GM18498 (cell line): ENCODE results near the gene ARHGDIG.
"Not testable (repeated sequence)": the region's sequence is repeated elsewhere in the genome, so short reads cannot be mapped to it uniquely, and the experiment has no call there.

Source experiments
- ATAC-seq: cut with Tn5 transposase; IDR thresholded peaks from one replicate; pipeline ENCODE4 v1.9.1; 2021; ENCODE audit warnings: mild to moderate bottlenecking, moderate library complexity; ENCODE audit not compliant: unreplicated experiment

Gene ARHGDIG

DNA sequence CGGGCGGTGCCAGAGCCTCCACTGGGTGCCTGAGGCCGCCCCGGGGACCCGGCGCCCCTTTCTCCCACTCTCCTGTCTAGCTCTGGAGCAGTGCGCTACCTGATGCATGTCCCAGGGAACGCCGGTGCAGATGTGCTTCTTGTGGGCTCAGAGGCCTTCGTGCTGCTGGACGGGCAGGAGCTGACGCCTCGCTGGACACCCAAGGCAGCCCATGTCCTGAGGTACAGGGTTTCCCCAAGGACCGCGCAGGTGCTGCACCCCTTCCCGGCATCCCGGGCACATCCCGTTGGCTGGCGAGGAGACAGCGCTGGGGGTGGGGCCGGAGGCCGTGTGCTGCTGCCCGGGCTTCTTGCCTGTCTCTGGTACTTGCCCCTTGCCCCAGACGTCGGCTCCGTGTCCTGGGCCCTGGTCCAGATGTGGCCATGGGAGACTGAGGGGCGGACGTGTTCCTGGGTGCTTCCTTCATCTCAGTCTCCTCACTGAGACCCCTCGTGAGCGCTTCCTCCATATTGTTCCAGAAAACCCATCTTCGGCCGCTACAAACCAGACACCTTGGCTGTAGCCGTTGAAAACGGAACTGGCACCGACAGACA is 17.1 kb upstream of the ARHGDIG start:
- no peak for ATAC-seq

- no peak for ATAC-seq
Observed at GRCh38 chr16:263944-264343, 16.4 kb upstream of the ARHGDIG start.

DNA sequence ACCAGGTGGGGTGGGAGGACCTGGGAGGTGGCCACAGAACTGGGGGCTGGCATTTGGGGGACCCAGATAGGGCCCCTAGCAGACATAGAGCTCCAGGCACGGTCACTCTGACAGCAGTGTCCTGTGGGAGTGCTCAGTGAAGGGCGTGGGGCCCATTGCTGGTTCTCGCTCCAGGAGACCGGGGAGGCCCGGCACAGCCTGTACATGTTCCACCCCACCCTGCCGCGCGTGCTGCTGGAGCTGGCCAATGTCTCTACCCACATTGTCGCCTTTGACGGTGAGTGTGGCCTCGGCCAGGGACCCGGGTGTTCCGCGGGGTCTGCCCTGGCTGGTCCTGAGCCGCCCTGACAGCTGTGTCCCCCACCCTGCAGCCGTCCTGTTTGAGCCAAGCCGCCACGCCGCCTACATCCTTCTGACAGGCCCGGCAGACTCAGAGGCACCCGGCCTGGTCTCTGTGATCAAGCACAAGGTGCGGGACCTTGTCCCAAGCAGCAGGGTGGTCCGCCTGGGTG is 15.9 kb upstream of the ARHGDIG start:
- ATAC-seq: no peak

DNA sequence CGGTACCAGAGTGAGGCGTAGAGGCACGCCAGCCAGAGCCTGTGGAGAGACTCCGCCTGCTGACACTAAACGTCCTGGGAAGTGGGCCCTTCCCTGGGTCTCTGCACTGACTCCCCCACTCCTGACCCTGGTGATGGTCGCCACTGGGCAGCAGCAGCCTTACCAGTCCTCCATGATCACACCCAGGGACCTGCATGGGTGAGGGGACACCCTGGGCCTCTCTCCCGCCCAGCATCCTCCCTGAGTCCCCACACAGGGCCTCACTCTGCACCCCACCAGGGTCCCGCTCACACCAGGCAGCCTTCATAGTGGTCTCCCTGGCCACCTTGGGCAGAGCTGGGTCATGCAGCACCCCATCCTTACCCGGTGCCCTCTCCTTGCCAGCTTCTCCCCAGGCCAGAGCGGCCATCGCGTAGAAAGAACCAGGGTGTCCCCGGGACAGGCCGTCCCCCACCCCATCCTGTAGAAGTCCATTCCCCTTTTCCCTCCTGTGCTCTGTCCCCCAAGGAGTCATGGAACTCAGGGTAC is 15.3 kb upstream of the ARHGDIG start:
- no peak for ATAC-seq

- ATAC-seq: no peak
Observed at GRCh38 chr16:265711-266110, 14.7 kb upstream of the ARHGDIG start.

GRCh38 chr16:266258-267164 is 13.9 kb upstream of the ARHGDIG start:
- ATAC-seq: no peak

GRCh38 chr16:267562-267961 is 12.8 kb upstream of the ARHGDIG start:
- ATAC-seq: not testable (repeated sequence)

DNA sequence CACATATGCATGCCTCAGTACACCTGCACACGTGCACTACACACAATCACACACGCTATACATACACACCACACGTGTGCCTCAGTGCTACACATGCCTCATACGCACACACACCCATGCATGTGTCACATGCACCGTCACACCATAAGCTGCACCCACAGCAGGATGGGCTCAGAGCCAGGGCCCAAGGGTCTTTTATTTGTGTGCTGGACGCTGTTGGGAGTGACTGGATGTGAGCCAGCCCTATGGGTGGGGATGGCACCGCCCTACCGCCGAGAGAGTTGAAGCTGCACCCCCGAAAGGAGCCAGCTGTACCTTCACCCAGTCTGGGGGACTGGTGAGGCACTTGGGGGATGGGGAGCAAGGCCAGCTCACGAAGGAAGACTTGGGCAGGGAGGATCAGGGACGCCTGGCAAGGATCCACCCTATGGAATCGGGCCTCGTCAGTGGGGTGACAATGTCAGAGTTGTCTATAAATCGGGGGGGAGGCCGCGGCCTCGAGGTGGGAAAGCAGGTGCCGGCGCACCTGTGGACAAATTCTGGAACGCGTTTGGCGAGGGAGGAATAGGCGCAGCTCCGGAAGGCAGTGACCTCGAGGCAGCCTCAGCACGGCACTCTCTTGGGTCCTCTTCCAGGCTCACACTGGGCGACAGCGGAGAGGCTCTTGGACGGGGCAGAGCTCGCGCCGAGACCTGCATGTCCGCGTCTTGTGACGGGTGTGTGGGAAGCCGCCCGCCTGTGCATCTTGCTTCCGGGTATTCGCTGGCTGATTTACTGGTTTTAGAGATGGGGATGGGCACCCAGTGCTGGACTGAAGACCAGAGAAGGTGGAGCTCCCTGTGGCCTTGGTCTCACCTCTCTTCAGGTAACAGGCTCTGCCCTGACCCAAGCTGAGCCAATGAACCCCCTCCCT is 12.0 kb upstream of the ARHGDIG start:
- no peak for ATAC-seq

DNA sequence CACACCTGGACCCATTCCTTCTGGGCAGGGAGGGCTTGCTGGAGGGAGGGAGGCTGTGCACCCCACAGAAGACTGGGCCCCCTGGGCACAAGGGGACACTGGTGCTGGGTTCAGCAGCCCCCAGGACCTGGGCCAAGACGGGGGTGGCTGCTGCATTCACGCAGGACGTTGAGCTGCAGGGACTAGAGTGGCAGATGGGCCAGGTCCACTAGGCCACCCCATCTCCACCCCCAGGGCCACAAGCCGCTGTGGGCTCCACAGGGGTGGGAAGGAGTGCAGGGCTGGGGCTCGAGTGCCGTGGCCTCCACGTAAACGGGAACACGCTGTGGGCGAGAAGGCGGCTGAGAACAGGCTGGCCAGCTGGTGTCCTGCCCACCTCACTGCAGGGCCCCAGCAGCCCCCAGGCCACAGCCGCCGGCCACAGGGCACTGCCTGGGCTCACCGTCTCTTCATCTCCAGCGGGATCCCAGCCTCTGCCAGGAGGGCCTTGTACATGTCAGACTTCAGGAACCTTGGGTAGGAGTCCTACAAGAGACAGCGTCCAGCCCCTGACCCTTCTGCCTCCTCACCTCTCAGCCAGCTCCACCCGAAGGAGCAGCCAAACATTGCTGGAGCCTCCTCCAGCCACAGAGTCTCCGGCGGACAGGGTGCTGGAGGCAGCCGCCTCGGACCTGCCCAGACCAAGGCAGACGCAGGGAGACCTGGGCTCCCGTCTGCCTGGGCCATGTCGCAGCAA is 11.2 kb upstream of the ARHGDIG start:
- no peak for ATAC-seq

DNA sequence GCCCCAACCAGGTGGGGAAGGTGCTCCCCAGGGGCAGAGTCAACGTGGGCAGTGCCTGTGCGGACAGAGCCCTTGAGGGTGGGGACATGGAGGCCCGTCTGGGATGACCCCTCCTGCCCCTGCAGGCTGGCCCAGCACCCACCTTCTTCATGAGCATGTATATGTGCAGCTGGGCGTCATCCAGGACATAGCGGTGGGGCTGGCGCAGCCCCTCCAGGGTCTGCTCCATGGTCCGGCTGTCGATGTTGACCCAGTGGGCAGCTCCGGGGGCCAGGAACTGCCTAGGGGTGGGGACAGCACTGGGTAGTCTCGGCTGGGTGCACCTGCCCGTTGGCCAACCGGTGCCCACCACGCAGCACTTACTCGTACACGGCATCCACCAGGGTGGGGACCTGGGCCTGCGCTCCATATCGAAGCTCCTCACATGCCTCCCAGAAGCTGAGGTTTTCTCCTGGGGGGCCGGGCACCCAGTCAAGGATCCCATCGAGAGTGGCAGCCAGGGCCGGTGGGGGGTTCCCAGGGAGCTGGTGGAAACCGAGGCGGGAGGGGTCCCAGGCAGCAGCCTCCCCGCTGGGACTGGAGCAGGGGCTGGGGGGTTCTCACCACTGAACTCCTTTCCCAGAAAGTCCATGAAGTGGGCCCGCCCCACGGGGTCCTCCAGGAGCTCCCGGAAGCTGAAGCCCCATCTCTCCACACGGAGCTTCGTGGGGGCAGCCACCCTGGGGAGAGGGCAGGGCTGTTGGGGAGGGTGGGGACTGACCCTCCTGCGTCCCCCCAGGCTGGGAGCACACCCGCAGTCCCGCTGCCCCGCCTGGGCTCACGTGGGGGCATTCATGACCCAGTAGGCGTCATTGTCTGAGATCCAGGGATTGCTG is 9.8 kb upstream of the ARHGDIG start:
- ATAC-seq: no peak

DNA sequence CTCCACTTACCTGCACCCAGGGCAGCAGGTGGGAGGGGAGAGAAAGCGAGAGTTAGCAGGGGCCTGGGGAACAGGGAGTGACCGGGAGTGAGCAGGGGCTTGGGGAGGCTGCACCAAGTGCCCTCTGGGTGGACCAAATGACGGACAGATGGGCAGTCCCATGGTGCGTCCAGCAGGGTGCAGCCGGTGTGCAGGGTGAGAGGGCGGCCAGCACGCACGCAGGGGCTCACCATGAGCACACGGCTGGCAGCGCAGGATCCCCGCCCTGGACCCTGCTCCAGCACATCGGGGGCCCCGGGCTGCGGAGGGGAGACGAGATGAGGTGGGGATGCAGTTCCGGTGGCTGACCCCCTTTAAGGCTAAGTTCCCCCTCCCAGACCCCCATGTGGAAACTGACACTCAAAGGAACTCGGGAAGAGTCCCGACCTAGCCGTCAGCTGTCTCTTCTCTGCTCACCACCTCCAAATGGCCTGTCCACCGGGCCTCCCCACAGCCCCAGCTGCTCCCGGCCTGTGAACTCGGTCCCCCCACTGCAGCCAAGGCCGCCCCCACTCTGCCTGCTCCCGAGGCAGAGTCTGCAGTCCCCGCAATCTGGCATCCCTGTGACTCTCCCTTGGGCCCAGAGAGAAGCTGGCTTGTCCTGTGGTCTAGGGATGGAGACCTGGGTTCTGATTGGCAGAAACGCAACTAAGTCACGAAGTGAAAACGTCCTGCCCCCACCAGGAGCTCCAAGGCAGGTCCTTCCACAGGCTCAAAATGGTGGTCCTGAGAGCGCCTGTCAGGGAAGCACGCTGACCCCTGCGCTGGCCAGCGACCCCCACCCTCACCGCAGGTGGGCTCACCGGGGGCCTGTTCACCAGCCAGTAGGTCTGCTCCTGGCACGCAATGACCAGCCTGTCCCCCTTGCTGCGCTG is 7.5 kb upstream of the ARHGDIG start:
- ATAC-seq: no peak

- ATAC-seq: no peak
Observed at GRCh38 chr16:273547-274421, 6.6 kb upstream of the ARHGDIG start.

- ATAC-seq: no peak
Observed at GRCh38 chr16:275041-275641, 5.2 kb upstream of the ARHGDIG start.

DNA sequence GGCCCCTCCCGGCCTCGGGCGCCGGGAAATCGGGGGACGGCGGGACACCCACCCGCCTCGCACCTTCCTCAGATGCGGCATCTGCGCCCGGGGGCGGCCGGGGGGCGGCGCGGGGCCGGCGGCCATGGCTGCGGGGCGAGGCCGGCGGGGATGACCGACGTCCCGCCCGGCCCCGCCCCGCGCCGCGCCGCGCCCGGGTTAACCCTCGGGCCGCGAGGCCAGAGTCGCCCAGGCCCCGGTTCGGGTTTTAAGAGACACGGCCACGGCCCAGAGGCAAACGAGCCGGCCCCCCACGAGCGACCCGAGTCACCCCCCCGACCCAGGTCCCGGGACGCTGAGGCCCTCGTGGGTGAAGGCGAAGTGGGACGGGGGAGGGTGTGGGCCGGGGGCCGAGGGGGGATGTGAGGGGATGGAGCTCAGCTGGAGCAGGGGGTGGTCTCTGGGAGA is 4.6 kb upstream of the ARHGDIG start, which contains the start of gene RGS11:
TSS of gene RGS11 (minus strand) at position 159 of the 447 bp plus-strand sequence. CDS start at position 126, 33 bp downstream.
- no peak for ATAC-seq

DNA sequence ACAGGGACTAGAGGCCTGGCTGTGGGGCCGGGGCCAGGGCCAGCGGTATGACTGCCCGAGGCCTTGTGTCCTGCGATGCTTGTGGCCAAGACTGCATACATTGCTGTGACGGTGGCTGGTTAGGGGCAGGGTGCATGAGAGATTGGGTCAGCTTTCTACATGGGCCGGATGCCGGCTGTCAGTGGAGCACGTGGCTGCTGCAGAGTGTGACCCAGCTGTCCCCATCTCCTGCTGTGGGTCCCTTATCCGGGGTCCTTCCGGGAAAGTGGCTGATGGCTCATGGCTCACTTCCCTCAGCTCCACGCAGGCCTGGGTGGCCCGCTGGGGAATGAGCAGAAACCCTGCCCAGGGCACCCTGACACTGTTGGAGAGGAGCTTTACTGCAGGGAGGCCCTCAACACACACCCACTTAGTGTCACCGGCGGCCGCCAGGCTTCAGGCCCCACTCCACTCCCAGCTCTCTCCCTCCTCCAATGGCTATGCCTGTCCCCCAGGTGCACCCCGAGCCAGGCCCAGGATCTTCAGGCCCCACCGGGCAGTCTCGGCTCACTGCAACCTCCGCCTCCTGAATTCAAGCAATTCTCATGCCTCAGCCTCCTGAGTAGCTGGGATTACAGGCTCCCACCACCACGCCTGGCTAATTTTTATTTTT is 3.8 kb upstream of the ARHGDIG start:
- ATAC-seq: no peak

DNA sequence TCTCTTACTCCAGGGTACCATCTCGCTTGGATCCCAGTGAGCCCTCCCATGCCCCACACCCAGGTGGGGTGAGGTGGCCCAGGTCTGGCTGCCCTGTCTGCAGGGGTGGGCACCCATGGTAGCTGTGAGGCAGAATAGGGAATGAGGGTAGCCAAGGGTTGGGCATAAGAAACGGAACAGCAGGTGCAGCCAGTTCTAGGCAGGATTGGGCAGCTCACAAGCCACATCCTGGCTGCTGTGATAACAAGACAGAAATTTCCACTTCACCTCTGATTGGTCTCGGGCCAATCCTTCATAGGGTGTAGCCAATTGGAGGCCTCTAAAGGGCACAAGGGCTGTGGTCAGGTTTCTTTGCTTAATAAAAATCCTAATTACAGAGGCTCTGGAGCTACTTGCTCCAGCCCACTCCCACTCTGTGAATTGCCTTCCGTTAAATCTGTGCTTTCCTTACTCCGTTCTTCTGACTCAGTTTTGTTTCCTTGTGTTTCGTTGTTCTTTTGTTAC is 1.5 kb upstream of the ARHGDIG start:
- no peak for ATAC-seq
